ENCODE results near the gene COCH. TPM values are rescaled to one million over a fixed set of nuclear protein-coding genes. Genes with fewer than 3 reads are reported as not detected.
"Not testable (repeated sequence)": the region's sequence is repeated elsewhere in the genome, so short reads cannot be mapped to it uniquely, and the experiment has no call there.

COCH gene
- polyA plus RNA-seq, 2 donors: 0.06 to 0.20 TPM

- Histone ChIP-seq H3K4me1 (ENCODE audit: control insufficient read depth in 2 of 2, insufficient read depth in 2 of 2, low read length in 1 of 2) (no peaks in the 10 kb centered on the region), H3K36me3 (ENCODE audit: control insufficient read depth in 2 of 2, insufficient read depth in 2 of 2, low read length in 1 of 2) (peaks cover 0 to 6% of the 10 kb centered on the region in 2 donors), H3K27ac (ENCODE audit: low read depth in 2 of 2, low read length in 1 of 2) (no peak overlapping the region), H3K9me3 (ENCODE audit: control insufficient read depth in 2 of 2, insufficient read depth in 1 of 2, low read depth in 1 of 2, low read length in 1 of 2) (no peaks in the 10 kb centered on the region), H3K4me3 (ENCODE audit: low read depth in 1 of 2, low read length in 2 of 2) (no peak overlapping the region), H3K27me3 (ENCODE audit: control insufficient read depth in 1 of 2, insufficient read depth in 2 of 2, low read length in 2 of 2) (no peaks in the 10 kb centered on the region)
- 78 to 79% methylated on average over 2 of the region's 2 CpGs for WGBS, 2 donors
Measured at GRCh38 chr14:30908826-30909225, 34.5 kb downstream of the COCH start.

GRCh38 chr14:30914812-30915211 lies 40.5 kb downstream of the COCH start:
- H3K27ac ChIP-seq (ENCODE audit: low read depth in 2 of 2, low read length in 1 of 2): no peak overlapping the region
- no peak overlapping the region for H3K4me3 ChIP-seq (ENCODE audit: low read depth in 1 of 2, low read length in 2 of 2)
- 88 to 94% methylated on average over 1 of the region's 1 CpG for WGBS, 2 donors
- no peaks in the 10 kb centered on the region for H3K27me3 ChIP-seq (ENCODE audit: control insufficient read depth in 1 of 2, insufficient read depth in 2 of 2, low read length in 2 of 2)
- H3K4me1 ChIP-seq (ENCODE audit: control insufficient read depth in 2 of 2, insufficient read depth in 2 of 2, low read length in 1 of 2): no peaks in the 10 kb centered on the region
- H3K9me3 ChIP-seq (ENCODE audit: control insufficient read depth in 2 of 2, insufficient read depth in 1 of 2, low read depth in 1 of 2, low read length in 1 of 2): no peaks in the 10 kb centered on the region
- H3K36me3 ChIP-seq (ENCODE audit: control insufficient read depth in 2 of 2, insufficient read depth in 2 of 2, low read length in 1 of 2): peaks cover 0 to 2% of the 10 kb centered on the region in 2 donors

GRCh38 chr14:30915596-30915995 lies 41.2 kb downstream of the COCH start:
- H3K27me3 ChIP-seq (ENCODE audit: control insufficient read depth in 1 of 2, insufficient read depth in 2 of 2, low read length in 2 of 2): no peaks in the 10 kb centered on the region
- WGBS, 2 donors: 62 to 66% methylated on average over 2 of the region's 2 CpGs
- no peak overlapping the region for H3K4me3 ChIP-seq (ENCODE audit: low read depth in 1 of 2, low read length in 2 of 2)
- peaks cover 0 to 2% of the 10 kb centered on the region in 2 donors for H3K36me3 ChIP-seq (ENCODE audit: control insufficient read depth in 2 of 2, insufficient read depth in 2 of 2, low read length in 1 of 2)
- no peaks in the 10 kb centered on the region for H3K4me1 ChIP-seq (ENCODE audit: control insufficient read depth in 2 of 2, insufficient read depth in 2 of 2, low read length in 1 of 2)
- H3K9me3 ChIP-seq (ENCODE audit: control insufficient read depth in 2 of 2, insufficient read depth in 1 of 2, low read depth in 1 of 2, low read length in 1 of 2): no peaks in the 10 kb centered on the region
- H3K27ac ChIP-seq (ENCODE audit: low read depth in 2 of 2, low read length in 1 of 2): no peak overlapping the region

GRCh38 chr14:30921305-30921704 lies 46.9 kb downstream of the COCH start:
- 18 to 32% methylated on average over 1 of the region's 1 CpG for WGBS, 2 donors
- H3K9me3 ChIP-seq (ENCODE audit: control insufficient read depth in 2 of 2, insufficient read depth in 1 of 2, low read depth in 1 of 2, low read length in 1 of 2): no peaks in the 10 kb centered on the region
- H3K36me3 ChIP-seq (ENCODE audit: control insufficient read depth in 2 of 2, insufficient read depth in 2 of 2, low read length in 1 of 2): peaks cover 0 to 3% of the 10 kb centered on the region in 2 donors
- no peak overlapping the region for H3K27ac ChIP-seq (ENCODE audit: low read depth in 2 of 2, low read length in 1 of 2)
- no peak overlapping the region for H3K4me3 ChIP-seq (ENCODE audit: low read depth in 1 of 2, low read length in 2 of 2)
- H3K4me1 ChIP-seq (ENCODE audit: control insufficient read depth in 2 of 2, insufficient read depth in 2 of 2, low read length in 1 of 2): no peaks in the 10 kb centered on the region
- no peaks in the 10 kb centered on the region for H3K27me3 ChIP-seq (ENCODE audit: control insufficient read depth in 1 of 2, insufficient read depth in 2 of 2, low read length in 2 of 2)

GRCh38 chr14:30921788-30922187 lies 47.4 kb downstream of the COCH start:
- H3K27ac ChIP-seq (ENCODE audit: low read depth in 2 of 2, low read length in 1 of 2): no peak overlapping the region
- no peaks in the 10 kb centered on the region for H3K27me3 ChIP-seq (ENCODE audit: control insufficient read depth in 1 of 2, insufficient read depth in 2 of 2, low read length in 2 of 2)
- no peak overlapping the region for H3K4me3 ChIP-seq (ENCODE audit: low read depth in 1 of 2, low read length in 2 of 2)
- H3K4me1 ChIP-seq (ENCODE audit: control insufficient read depth in 2 of 2, insufficient read depth in 2 of 2, low read length in 1 of 2): no peaks in the 10 kb centered on the region
- WGBS, 2 donors: 93 to 94% methylated on average over 2 of the region's 2 CpGs
- H3K36me3 ChIP-seq (ENCODE audit: control insufficient read depth in 2 of 2, insufficient read depth in 2 of 2, low read length in 1 of 2): peaks cover 0 to 3% of the 10 kb centered on the region in 2 donors
- no peaks in the 10 kb centered on the region for H3K9me3 ChIP-seq (ENCODE audit: control insufficient read depth in 2 of 2, insufficient read depth in 1 of 2, low read depth in 1 of 2, low read length in 1 of 2)

GRCh38 chr14:30925254-30925653 lies 50.9 kb downstream of the COCH start:
- 80 to 85% methylated on average over 2 of the region's 2 CpGs for WGBS, 2 donors
- H3K9me3 ChIP-seq (ENCODE audit: control insufficient read depth in 2 of 2, insufficient read depth in 1 of 2, low read depth in 1 of 2, low read length in 1 of 2): no peaks in the 10 kb centered on the region
- H3K27ac ChIP-seq (ENCODE audit: low read depth in 2 of 2, low read length in 1 of 2): no peak overlapping the region
- H3K4me1 ChIP-seq (ENCODE audit: control insufficient read depth in 2 of 2, insufficient read depth in 2 of 2, low read length in 1 of 2): no peaks in the 10 kb centered on the region
- H3K36me3 ChIP-seq (ENCODE audit: control insufficient read depth in 2 of 2, insufficient read depth in 2 of 2, low read length in 1 of 2): peaks cover 0 to 3% of the 10 kb centered on the region in 2 donors
- H3K4me3 ChIP-seq (ENCODE audit: low read depth in 1 of 2, low read length in 2 of 2): no peak overlapping the region
- H3K27me3 ChIP-seq (ENCODE audit: control insufficient read depth in 1 of 2, insufficient read depth in 2 of 2, low read length in 2 of 2): no peaks in the 10 kb centered on the region

GRCh38 chr14:30928462-30928861 lies 54.1 kb downstream of the COCH start:
- Histone ChIP-seq H3K27me3 (ENCODE audit: control insufficient read depth in 1 of 2, insufficient read depth in 2 of 2, low read length in 2 of 2) (no peaks in the 10 kb centered on the region), H3K4me1 (ENCODE audit: control insufficient read depth in 2 of 2, insufficient read depth in 2 of 2, low read length in 1 of 2) (no peaks in the 10 kb centered on the region)

GRCh38 chr14:30933937-30934336 lies 59.6 kb downstream of the COCH start:
- H3K4me3 ChIP-seq (ENCODE audit: low read depth in 1 of 2, low read length in 2 of 2); H3K9me3 ChIP-seq (ENCODE audit: control insufficient read depth in 2 of 2, insufficient read depth in 1 of 2, low read depth in 1 of 2, low read length in 1 of 2); H3K27me3 ChIP-seq (ENCODE audit: control insufficient read depth in 1 of 2, insufficient read depth in 2 of 2, low read length in 2 of 2); H3K36me3 ChIP-seq (ENCODE audit: control insufficient read depth in 2 of 2, insufficient read depth in 2 of 2, low read length in 1 of 2); H3K4me1 ChIP-seq (ENCODE audit: control insufficient read depth in 2 of 2, insufficient read depth in 2 of 2, low read length in 1 of 2); H3K27ac ChIP-seq (ENCODE audit: low read depth in 2 of 2, low read length in 1 of 2): not testable (repeated sequence)
- 96 to 97% methylated on average over 13 of the region's 13 CpGs for WGBS, 2 donors

More at GRCh38 chr14:30928462-30928861, 54.1 kb downstream of the COCH start:
- Histone ChIP-seq H3K9me3 (ENCODE audit: control insufficient read depth in 2 of 2, insufficient read depth in 1 of 2, low read depth in 1 of 2, low read length in 1 of 2) (no peaks in the 10 kb centered on the region), H3K27ac (ENCODE audit: low read depth in 2 of 2, low read length in 1 of 2) (no peak overlapping the region), H3K4me3 (ENCODE audit: low read depth in 1 of 2, low read length in 2 of 2) (no peak overlapping the region), H3K36me3 (ENCODE audit: control insufficient read depth in 2 of 2, insufficient read depth in 2 of 2, low read length in 1 of 2) (peaks cover 0 to 3% of the 10 kb centered on the region in 2 donors)

- Histone ChIP-seq H3K27me3 (ENCODE audit: control insufficient read depth in 1 of 2, insufficient read depth in 2 of 2, low read length in 2 of 2) (no peaks in the 10 kb centered on the region), H3K36me3 (ENCODE audit: control insufficient read depth in 2 of 2, insufficient read depth in 2 of 2, low read length in 1 of 2) (no peaks in the 10 kb centered on the region), H3K9me3 (ENCODE audit: control insufficient read depth in 2 of 2, insufficient read depth in 1 of 2, low read depth in 1 of 2, low read length in 1 of 2) (no peaks in the 10 kb centered on the region), H3K4me3 (ENCODE audit: low read depth in 1 of 2, low read length in 2 of 2) (no peak overlapping the region), H3K4me1 (ENCODE audit: control insufficient read depth in 2 of 2, insufficient read depth in 2 of 2, low read length in 1 of 2) (no peaks in the 10 kb centered on the region), H3K27ac (ENCODE audit: low read depth in 2 of 2, low read length in 1 of 2) (no peak overlapping the region)
- WGBS, 2 donors: 81 to 97% methylated on average over 2 of the region's 2 CpGs
Measured at GRCh38 chr14:30935445-30935844, 61.1 kb downstream of the COCH start.

GRCh38 chr14:30938617-30939016 lies 64.3 kb downstream of the COCH start:
- 90 to 94% methylated on average over 2 of the region's 2 CpGs for WGBS, 2 donors

More at GRCh38 chr14:30938617-30939016, 64.3 kb downstream of the COCH start:
- H3K4me3 ChIP-seq (ENCODE audit: low read depth in 1 of 2, low read length in 2 of 2): no peak overlapping the region
- H3K27ac ChIP-seq (ENCODE audit: low read depth in 2 of 2, low read length in 1 of 2): no peak overlapping the region
- no peaks in the 10 kb centered on the region for H3K9me3 ChIP-seq (ENCODE audit: control insufficient read depth in 2 of 2, insufficient read depth in 1 of 2, low read depth in 1 of 2, low read length in 1 of 2)
- H3K36me3 ChIP-seq (ENCODE audit: control insufficient read depth in 2 of 2, insufficient read depth in 2 of 2, low read length in 1 of 2): no peaks in the 10 kb centered on the region
- no peaks in the 10 kb centered on the region for H3K4me1 ChIP-seq (ENCODE audit: control insufficient read depth in 2 of 2, insufficient read depth in 2 of 2, low read length in 1 of 2)
- no peaks in the 10 kb centered on the region for H3K27me3 ChIP-seq (ENCODE audit: control insufficient read depth in 1 of 2, insufficient read depth in 2 of 2, low read length in 2 of 2)
